ENCODE measurements around the gene APOA5. TPM values are rescaled to one million over a fixed set of nuclear protein-coding genes. Genes with fewer than 3 reads are reported as not detected.
A peak's percentile ranks its signal among the peaks of the same experiment; 100 is the strongest.

APOA5 gene
- total RNA-seq, 1 experiment from 2014 or later: not detected

GRCh38 chr11:116786966-116787365, 4.7 kb downstream of the APOA5 start:
- intact Hi-C loops (cut with micrococcal nuclease): no loop called here

DNA sequence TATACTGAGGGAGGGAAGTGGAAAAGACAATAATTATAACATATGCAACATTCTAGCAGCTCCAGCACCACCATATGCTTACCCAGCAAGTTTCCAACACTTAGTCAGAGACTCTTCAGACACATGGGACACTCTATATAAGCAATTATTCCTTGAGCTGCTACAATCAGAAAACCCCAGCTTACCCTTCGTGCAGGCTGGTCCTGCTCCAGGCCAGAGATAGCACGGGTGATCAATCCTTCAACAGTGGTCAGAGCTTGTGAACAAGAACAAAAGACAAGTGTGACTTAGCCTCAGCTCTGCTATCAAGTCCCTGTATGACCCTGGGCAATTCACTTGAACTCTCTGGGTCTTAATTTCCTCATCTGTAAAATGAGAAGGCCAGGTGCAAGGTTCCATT, 5.4 kb downstream of the APOA5 start:
- ChIA-PET POLR2A (interaction anchor here (0.8 to 4.6 kb wide), 8 partner anchors 10 to 358 kb away, joined by 3 to 59 read pairs (median 6); partner anchors contain the start of genes BUD13, PAFAH1B2 and SIK3), CTCF (interaction anchor here (2.1 to 9.7 kb wide), 2 partner anchors 48 to 320 kb away, joined by 12 to 124 read pairs; partner anchors contain the start of gene APOA1)
- peak overlapping the region; percentile 92 for H3K4me3 Mint-ChIP-seq (ENCODE audit: unreplicated experiment)
- peak overlapping the region; percentile 99 for H3K27ac Mint-ChIP-seq (ENCODE audit: low read depth, unreplicated experiment)
- DNase-seq (ENCODE audit: unreplicated experiment): no peak
- no peaks in the 10 kb centered on the region for H3K9me3 Mint-ChIP-seq (ENCODE audit: unreplicated experiment)
- H3K36me3 Mint-ChIP-seq (ENCODE audit: insufficient read depth, unreplicated experiment): peaks cover 54% of the 10 kb centered on the region
- intact Hi-C loops (cut with micrococcal nuclease): no loop called here
- H3K4me1 Mint-ChIP-seq (ENCODE audit: insufficient read depth, unreplicated experiment): peaks cover 36% of the 10 kb centered on the region
- TF ChIP-seq, protein P1, sequence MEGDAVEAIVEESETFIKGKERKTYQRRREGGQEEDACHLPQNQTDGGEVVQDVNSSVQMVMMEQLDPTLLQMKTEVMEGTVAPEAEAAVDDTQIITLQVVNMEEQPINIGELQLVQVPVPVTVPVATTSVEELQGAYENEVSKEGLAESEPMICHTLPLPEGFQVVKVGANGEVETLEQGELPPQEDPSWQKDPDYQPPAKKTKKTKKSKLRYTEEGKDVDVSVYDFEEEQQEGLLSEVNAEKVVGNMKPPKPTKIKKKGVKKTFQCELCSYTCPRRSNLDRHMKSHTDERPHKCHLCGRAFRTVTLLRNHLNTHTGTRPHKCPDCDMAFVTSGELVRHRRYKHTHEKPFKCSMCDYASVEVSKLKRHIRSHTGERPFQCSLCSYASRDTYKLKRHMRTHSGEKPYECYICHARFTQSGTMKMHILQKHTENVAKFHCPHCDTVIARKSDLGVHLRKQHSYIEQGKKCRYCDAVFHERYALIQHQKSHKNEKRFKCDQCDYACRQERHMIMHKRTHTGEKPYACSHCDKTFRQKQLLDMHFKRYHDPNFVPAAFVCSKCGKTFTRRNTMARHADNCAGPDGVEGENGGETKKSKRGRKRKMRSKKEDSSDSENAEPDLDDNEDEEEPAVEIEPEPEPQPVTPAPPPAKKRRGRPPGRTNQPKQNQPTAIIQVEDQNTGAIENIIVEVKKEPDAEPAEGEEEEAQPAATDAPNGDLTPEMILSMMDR (IDR thresholded peaks at IDR 0.05; ENCODE audit: unreplicated experiment): no peak
- no TSS peak for BruUV-seq (replicated peaks)
- H3K27me3 Mint-ChIP-seq (ENCODE audit: insufficient read depth, unreplicated experiment): no peaks in the 10 kb centered on the region

More at GRCh38 chr11:116786966-116787365, 4.7 kb downstream of the APOA5 start:
- Mint-ChIP-seq H3K36me3 (ENCODE audit: insufficient read depth, unreplicated experiment) (peaks cover 47% of the 10 kb centered on the region), H3K4me3 (ENCODE audit: unreplicated experiment) (peak overlapping the region; percentile 92), H3K27ac (ENCODE audit: low read depth, unreplicated experiment) (peak overlapping the region; percentile 99), H3K27me3 (ENCODE audit: insufficient read depth, unreplicated experiment) (no peaks in the 10 kb centered on the region), H3K4me1 (ENCODE audit: insufficient read depth, unreplicated experiment) (peaks cover 35% of the 10 kb centered on the region), H3K9me3 (ENCODE audit: unreplicated experiment) (no peaks in the 10 kb centered on the region)
- no peak for DNase-seq (ENCODE audit: unreplicated experiment)
- ChIA-PET POLR2A (interaction anchor here (0.6 to 4.6 kb wide), 14 partner anchors 8 to 646 kb away, joined by 3 to 59 read pairs (median 5); partner anchors contain the start of genes BUD13, PAFAH1B2 and SIK3), CTCF (interaction anchor here (0.7 to 9.7 kb wide), 6 partner anchors 44 to 440 kb away, joined by 3 to 124 read pairs (median 4); partner anchors contain the start of genes APOA1 and PAFAH1B2)
- TF ChIP-seq, protein P1 (IDR thresholded peaks at IDR 0.05; ENCODE audit: unreplicated experiment): no peak
- TSS peak; percentile 50 for BruUV-seq (replicated peaks)

GRCh38 chr11:116782728-116783127, 9.0 kb downstream of the APOA5 start:
- no peak overlapping the region for H3K4me3 Mint-ChIP-seq (ENCODE audit: unreplicated experiment)
- CTCF ChIA-PET: interaction anchor here (1.5 to 1.9 kb wide), 2 partner anchors 11 to 54 kb away, joined by 4 to 5 read pairs; no protein-coding TSS in a partner anchor
- peaks cover 90% of the 10 kb centered on the region for H3K36me3 Mint-ChIP-seq (ENCODE audit: insufficient read depth, unreplicated experiment)
- TF ChIP-seq, protein P1 (IDR thresholded peaks at IDR 0.05; ENCODE audit: unreplicated experiment): no peak
- BruUV-seq (replicated peaks): no TSS peak
- H3K27ac Mint-ChIP-seq (ENCODE audit: low read depth, unreplicated experiment): peak overlapping the region; percentile 85
- no peaks in the 10 kb centered on the region for H3K9me3 Mint-ChIP-seq (ENCODE audit: unreplicated experiment)
- POLR2A ChIA-PET: interaction anchor here (2.7 kb wide), 1 partner anchor 9 kb away, joined by 14 read pairs; no protein-coding TSS in a partner anchor
- peak; percentile 84 for DNase-seq (ENCODE audit: unreplicated experiment)
- H3K27me3 Mint-ChIP-seq (ENCODE audit: insufficient read depth, unreplicated experiment): no peaks in the 10 kb centered on the region
- intact Hi-C loops (cut with micrococcal nuclease): no loop called here
- H3K4me1 Mint-ChIP-seq (ENCODE audit: insufficient read depth, unreplicated experiment): peaks cover 26% of the 10 kb centered on the region

- intact Hi-C loops (cut with micrococcal nuclease): no loop called here
- TSS peak; percentile 17 for BruUV-seq (replicated peaks)
- H3K9me3 Mint-ChIP-seq (ENCODE audit: unreplicated experiment): no peaks in the 10 kb centered on the region
- POLR2A ChIA-PET: interaction anchor here (1.8 kb wide), 1 partner anchor 9 kb away, joined by 6 read pairs; the partner anchor contains the start of gene ZPR1
- peaks cover 26% of the 10 kb centered on the region for H3K4me1 Mint-ChIP-seq (ENCODE audit: insufficient read depth, unreplicated experiment)
- no peak for DNase-seq (ENCODE audit: unreplicated experiment)
- TF ChIP-seq, protein P1 (IDR thresholded peaks at IDR 0.05; ENCODE audit: unreplicated experiment): no peak
- H3K36me3 Mint-ChIP-seq (ENCODE audit: insufficient read depth, unreplicated experiment): peaks cover 78% of the 10 kb centered on the region
- no peak overlapping the region for H3K4me3 Mint-ChIP-seq (ENCODE audit: unreplicated experiment)
- peak overlapping the region; percentile 35 for H3K27ac Mint-ChIP-seq (ENCODE audit: low read depth, unreplicated experiment)
- CTCF ChIA-PET: interaction anchor here (0.7 kb wide), 2 partner anchors 9 to 1195 kb away, joined by 3 read pairs; partner anchors contain the start of gene ZPR1
- no peaks in the 10 kb centered on the region for H3K27me3 Mint-ChIP-seq (ENCODE audit: insufficient read depth, unreplicated experiment)
Observed at GRCh38 chr11:116778556-116778955, 13.1 kb downstream of the APOA5 start.

All from MCF 10A (cell line).